ENCODE results near the gene FAT4.

DNA sequence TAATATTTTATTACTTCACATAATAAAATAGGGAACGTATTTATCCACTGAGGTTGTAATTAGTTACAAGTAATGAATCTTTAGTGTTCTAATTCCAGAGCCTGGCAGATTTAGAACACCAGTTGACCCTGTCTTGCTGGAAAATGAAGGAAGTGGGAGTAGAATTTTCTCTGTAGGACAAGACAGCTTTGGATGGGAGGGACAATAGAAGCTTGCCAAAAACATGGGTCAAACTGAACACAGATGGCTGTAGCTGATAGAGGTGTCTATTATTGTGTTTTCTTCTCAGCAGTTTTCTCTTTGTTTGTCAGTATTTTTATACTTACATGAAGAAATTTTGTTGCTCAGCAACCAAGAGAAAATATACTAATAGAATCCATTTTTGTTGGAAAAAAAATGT lies 20.2 kb downstream of the FAT4 start:
- TF ChIP-seq YY1 (IDR thresholded peaks at IDR 0.05; ENCODE audit: insufficient read depth, insufficient read length) (no peak), ZNF274 (IDR thresholded peaks at IDR 0.05; ENCODE audit: low read depth, low read length) (no peak)
